WERI-Rb-1 (cell line): ENCODE measurements around the gene RGS6.

ENCODE experiments used
- DNase-seq: peaks from one replicate; pipeline ENCODE4 v3.0.0-alpha.2; 2020
- H3K27ac ChIP-seq: fragments of 250-450 bp; sonication (Bioruptor Pico); 2 replicates; pipeline ENCODE4 v1.5.1; 2020; ENCODE audit warnings: mild to moderate bottlenecking, moderate library complexity
- H3K27me3 ChIP-seq: fragments of 250-450 bp; sonication (Bioruptor Pico); 2 replicates; pipeline ENCODE4 v1.5.1; 2021; ENCODE audit warnings: mild to moderate bottlenecking, low read depth, moderate library complexity; ENCODE audit not compliant: insufficient read depth, severe bottlenecking
- H3K36me3 ChIP-seq: fragments of 250-450 bp; sonication (Bioruptor Pico); 2 replicates; pipeline ENCODE4 v1.5.1; 2020; ENCODE audit warnings: mild to moderate bottlenecking, moderate library complexity
- H3K4me3 ChIP-seq: 2 replicates; pipeline ENCODE4 v1.5.1; 2011; ENCODE audit warnings: low read depth, mild to moderate bottlenecking, control low read depth, low read length
- H3K9me3 ChIP-seq: fragments of 250-450 bp; sonication (Bioruptor Pico); 2 replicates; pipeline ENCODE4 v1.5.1; 2021; ENCODE audit warnings: mild to moderate bottlenecking, moderate library complexity; ENCODE audit not compliant: severe bottlenecking
- TF ChIP-seq, protein P1 (sequence below): IDR thresholded peaks from 2 replicates; pipeline ENCODE4 v1.5.1; 2011; ENCODE audit warnings: low read depth, mild to moderate bottlenecking, control low read depth, inconsistent platforms, low read length

The RGS6 gene

DNA sequence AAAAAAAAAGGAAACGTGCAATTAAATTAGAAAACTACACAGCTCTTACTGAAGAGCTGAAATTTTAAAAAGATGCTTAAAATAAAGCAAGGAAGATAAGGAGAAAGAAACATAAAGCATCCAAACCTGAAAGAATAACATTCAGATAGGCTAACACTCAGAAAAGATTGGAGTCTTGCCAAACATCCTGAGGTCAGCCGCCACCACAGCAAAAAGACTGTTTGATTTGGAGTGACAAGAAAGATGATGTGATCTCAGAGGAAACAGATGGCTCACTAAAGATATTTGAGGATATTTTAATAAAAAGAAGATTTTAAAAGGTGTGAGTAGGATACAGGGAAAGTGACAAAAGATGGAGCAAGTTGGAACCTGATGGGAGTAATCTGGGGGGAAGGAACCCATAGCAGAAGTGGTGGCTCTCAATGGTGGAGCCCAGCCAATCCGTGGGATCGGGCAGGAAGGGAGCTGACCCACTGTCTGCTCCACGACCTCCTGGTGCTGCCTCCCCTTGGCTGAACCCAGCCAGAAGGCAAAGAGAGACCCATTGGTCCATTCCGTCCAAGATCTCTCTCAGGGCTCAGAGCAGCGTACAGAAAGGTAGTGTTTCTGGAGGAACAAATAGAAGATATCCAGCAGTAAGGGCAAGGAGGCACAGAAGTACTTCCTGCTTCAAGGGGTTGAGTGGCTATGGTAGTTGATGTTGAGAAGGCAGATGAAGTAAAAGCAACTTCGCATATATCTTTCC lies 469.6 kb downstream of the RGS6 start:
- no peaks in the 10 kb centered on the region for H3K9me3 ChIP-seq
- H3K36me3 ChIP-seq = no peaks in the 10 kb centered on the region
- no peaks in the 10 kb centered on the region for H3K27me3 ChIP-seq
- no peak overlapping the region for H3K27ac ChIP-seq
- TF ChIP-seq, protein P1, sequence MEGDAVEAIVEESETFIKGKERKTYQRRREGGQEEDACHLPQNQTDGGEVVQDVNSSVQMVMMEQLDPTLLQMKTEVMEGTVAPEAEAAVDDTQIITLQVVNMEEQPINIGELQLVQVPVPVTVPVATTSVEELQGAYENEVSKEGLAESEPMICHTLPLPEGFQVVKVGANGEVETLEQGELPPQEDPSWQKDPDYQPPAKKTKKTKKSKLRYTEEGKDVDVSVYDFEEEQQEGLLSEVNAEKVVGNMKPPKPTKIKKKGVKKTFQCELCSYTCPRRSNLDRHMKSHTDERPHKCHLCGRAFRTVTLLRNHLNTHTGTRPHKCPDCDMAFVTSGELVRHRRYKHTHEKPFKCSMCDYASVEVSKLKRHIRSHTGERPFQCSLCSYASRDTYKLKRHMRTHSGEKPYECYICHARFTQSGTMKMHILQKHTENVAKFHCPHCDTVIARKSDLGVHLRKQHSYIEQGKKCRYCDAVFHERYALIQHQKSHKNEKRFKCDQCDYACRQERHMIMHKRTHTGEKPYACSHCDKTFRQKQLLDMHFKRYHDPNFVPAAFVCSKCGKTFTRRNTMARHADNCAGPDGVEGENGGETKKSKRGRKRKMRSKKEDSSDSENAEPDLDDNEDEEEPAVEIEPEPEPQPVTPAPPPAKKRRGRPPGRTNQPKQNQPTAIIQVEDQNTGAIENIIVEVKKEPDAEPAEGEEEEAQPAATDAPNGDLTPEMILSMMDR = no peak
- no peak overlapping the region for H3K4me3 ChIP-seq
- DNase-seq = no peak

DNA sequence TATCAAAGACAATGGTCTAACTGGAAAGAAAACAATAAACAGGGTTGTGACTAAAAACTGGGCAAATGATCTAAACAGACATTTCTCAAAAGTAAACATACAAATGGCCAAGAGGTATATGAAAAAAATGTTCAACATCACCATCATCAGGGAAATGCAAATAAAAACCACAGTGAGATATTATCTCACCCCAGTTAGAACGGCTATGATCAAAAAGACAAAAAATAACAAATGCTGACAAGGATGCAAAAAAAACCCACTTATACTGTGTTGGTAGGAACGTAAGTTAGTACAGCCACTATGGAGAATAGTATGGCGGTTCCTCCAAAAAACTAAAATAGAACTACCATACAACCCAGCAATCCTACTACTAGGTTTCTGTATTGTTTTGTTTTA lies 470.1 kb downstream of the RGS6 start:
- no peak overlapping the region for H3K27ac ChIP-seq
- H3K4me3 ChIP-seq = no peak overlapping the region
- H3K9me3 ChIP-seq = no peaks in the 10 kb centered on the region
- no peaks in the 10 kb centered on the region for H3K36me3 ChIP-seq
- DNase-seq = no peak
- TF ChIP-seq, protein P1 = no peak
- no peaks in the 10 kb centered on the region for H3K27me3 ChIP-seq

DNA sequence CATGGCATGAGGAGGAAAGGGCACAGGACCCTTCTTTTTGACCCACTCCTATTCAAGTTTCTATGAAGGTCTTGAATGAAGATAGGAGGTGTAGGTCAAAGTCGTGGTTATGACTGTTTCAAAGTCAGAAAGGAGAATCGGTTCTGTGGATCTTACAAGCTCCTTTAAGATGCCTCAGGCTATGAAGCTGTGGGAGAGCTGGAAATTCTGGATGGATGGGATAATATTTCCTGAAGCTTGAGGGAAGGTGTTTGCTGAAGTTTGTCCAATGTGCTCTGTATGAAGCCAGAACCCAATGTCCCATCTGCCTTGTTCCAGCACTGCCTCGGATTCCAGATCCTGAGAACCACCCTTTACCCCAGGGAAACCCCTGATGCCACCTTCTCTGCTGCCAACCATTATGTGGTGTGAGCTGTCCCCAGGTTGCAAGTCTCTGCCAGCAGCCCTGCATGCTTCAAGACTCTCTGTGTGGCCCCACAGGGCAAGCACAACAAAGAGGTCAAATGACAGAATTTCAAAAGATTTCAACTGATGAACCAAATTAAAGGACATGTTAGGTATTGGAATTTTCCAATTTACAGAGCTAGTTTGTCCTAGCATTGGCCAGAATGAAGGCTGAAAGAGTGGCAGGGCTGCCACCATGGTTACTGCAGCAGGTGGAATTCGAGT lies 472.0 kb downstream of the RGS6 start:
- TF ChIP-seq, protein P1 = no peak
- no peaks in the 10 kb centered on the region for H3K36me3 ChIP-seq
- no peak for DNase-seq
- H3K27me3 ChIP-seq = no peaks in the 10 kb centered on the region
- no peak overlapping the region for H3K27ac ChIP-seq
- no peaks in the 10 kb centered on the region for H3K9me3 ChIP-seq
- no peak overlapping the region for H3K4me3 ChIP-seq

DNA sequence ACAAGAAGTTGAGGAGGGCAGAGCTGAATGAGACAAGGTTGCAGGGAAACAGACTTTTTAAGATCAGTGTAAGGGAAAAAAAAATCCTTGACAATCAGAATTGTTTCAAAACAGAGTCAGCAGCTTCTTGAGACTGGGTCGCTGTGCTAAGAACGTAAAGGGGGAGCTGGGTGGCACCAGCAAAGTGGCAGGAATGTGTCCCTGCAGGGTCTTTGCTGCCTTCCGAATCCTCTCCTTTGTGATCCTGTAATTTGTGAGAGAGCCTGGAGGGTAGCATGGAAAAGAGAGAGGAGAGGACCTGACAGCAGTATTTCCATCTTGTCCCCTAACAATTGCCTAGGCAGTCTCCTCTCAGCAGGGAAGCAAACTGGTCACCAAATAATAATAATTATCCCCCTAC lies 472.8 kb downstream of the RGS6 start:
- H3K4me3 ChIP-seq = no peak overlapping the region
- H3K36me3 ChIP-seq = no peaks in the 10 kb centered on the region
- no peaks in the 10 kb centered on the region for H3K27me3 ChIP-seq
- H3K9me3 ChIP-seq = no peaks in the 10 kb centered on the region
- TF ChIP-seq, protein P1 = no peak
- DNase-seq = no peak
- no peak overlapping the region for H3K27ac ChIP-seq

DNA sequence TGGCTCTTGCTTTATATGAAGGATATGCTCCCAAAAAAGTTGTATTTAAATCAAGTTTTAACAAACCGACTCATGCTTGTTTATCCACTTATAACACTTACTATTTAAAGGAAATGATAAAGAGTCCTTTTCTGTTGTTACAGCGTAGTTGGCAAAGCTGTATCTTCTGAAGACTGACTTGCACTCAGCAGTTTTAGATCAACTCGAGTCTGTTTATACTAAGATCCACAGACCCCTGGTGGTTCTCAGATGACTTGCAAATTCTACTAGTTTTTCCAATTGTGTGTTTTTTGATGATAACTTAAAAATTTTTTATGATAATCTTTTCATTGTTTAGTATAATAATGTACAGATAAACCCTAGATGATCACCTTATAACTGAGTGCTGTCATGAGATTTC lies 475.8 kb downstream of the RGS6 start:
- Histone ChIP-seq H3K36me3 (no peaks in the 10 kb centered on the region), H3K4me3 (no peak overlapping the region), H3K27ac (no peak overlapping the region), H3K27me3 (no peaks in the 10 kb centered on the region), H3K9me3 (no peaks in the 10 kb centered on the region)
- TF ChIP-seq, protein P1 = no peak
- DNase-seq = no peak

DNA sequence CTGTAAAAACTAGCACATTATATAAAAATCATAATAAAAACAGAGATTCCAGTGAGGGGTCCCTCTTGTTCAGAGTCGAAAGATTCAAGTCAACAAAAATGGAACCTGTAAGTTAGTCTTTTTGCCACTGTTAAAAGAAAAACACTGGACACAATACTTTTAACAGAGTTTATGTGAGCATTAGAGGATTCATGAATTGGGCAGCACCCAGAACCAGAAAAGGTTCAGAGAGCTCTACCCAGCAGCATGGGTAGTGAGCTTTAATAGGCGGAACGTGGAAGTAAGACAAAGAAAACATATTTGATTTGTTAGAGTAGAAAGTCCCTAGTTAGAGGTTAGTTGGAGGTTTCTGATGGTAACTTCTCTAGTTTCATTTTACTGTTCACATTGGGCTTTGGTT lies 476.8 kb downstream of the RGS6 start:
- no peaks in the 10 kb centered on the region for H3K36me3 ChIP-seq
- no peak overlapping the region for H3K27ac ChIP-seq
- DNase-seq = no peak
- TF ChIP-seq, protein P1 = no peak
- no peaks in the 10 kb centered on the region for H3K27me3 ChIP-seq
- H3K4me3 ChIP-seq = no peak overlapping the region
- no peaks in the 10 kb centered on the region for H3K9me3 ChIP-seq
